H1 (cell line): ENCODE measurements around the gene CCNY. TPM values are rescaled to one million over a fixed set of nuclear protein-coding genes. Genes with fewer than 3 reads are reported as not detected.

Experiments used
- CTCF ChIA-PET: fragments of 300-600 bp; sonication (Branson Sonifier 250); formaldehyde crosslinking; loops from one replicate; lab custom pipeline; 2021; ENCODE audit not compliant: partially characterized antibody; lab: Charles Lee
- POLR2A ChIA-PET: fragments of 300-600 bp; sonication (Branson Sonifier 250); formaldehyde crosslinking; loops from one replicate; lab custom pipeline; 2021; ENCODE audit warnings: inconsistent platforms; ENCODE audit not compliant: partially characterized antibody; lab: Charles Lee
- DNase-seq, 2 experiments: peaks; one replicate each; pipeline versions ENCODE4 v3.0.0 to v3.0.0-alpha.2; 2010 to 2022; ENCODE audit warnings: low spot score in 2 of 2, low read depth in 1 of 2, mixed read lengths in 1 of 2
- FAIRE-seq: peaks from 2 replicates; lab custom pipeline; 2011; peaks lifted over from hg19 to GRCh38; lab: Jason Lieb, UNC
- H2AFZ ChIP-seq: 2 replicates; pipeline ENCODE4 v1.8.1; 2012; ENCODE audit warnings: low read length, inconsistent platforms
- H2AK5ac ChIP-seq: 2 replicates; pipeline ENCODE4 v1.6.1; 2013; ENCODE audit warnings: low read depth, low read length
- H2BK120ac ChIP-seq: replicated peaks from 2 replicates; pipeline ENCODE3; 2013; ENCODE audit warnings: low read depth, low read length, inconsistent platforms
- H2BK12ac ChIP-seq: 2 replicates; pipeline ENCODE4 v1.6.1; 2013; ENCODE audit warnings: low read depth, low read length
- H2BK15ac ChIP-seq: 2 replicates; pipeline ENCODE4 v1.6.1; 2013; ENCODE audit warnings: low read length
- H2BK20ac ChIP-seq: 2 replicates; pipeline ENCODE4 v1.6.1; 2013; ENCODE audit warnings: low read length
- H2BK5ac ChIP-seq: 2 replicates; pipeline ENCODE4 v1.6.1; 2013; ENCODE audit warnings: low read depth, low read length
- H3K14ac ChIP-seq: 2 replicates; pipeline ENCODE4 v1.6.1; 2013; ENCODE audit warnings: inconsistent platforms; ENCODE audit not compliant: insufficient read length
- H3K18ac ChIP-seq: 2 replicates; pipeline ENCODE4 v1.6.1; 2013; ENCODE audit warnings: low read length; ENCODE audit errors: extremely low read depth
- H3K23ac ChIP-seq: 2 replicates; pipeline ENCODE4 v1.6.1; 2013; ENCODE audit warnings: inconsistent platforms; ENCODE audit not compliant: insufficient read length
- H3K23me2 ChIP-seq: 2 replicates; pipeline ENCODE4 v1.6.1; 2013; ENCODE audit warnings: low read depth, low read length
- H3K27ac ChIP-seq: 2 replicates; pipeline ENCODE4 v1.6.1; 2011; ENCODE audit warnings: low read depth, low read length, inconsistent platforms
- H3K27me3 ChIP-seq, 4 experiments: replicated peaks in 1 of 4; 1 replicate in 1 of 4; 2 replicates in 3 of 4; pipeline versions ENCODE4 v1.6.1 to v1.8.1; 2011 to 2013; ENCODE audit warnings: low read length in 3 of 4, mild to moderate bottlenecking in 3 of 4, inconsistent platforms in 2 of 4, mixed read lengths in 2 of 4, moderate library complexity in 1 of 4; ENCODE audit not compliant: control insufficient read depth in 3 of 4, insufficient read depth in 3 of 4; ENCODE audit errors: extremely low read depth in 1 of 4
- H3K36me3 ChIP-seq, 4 experiments: 2 replicates each; pipeline versions ENCODE4 v1.6.1 to v1.8.1; 2011 to 2013; ENCODE audit warnings: mild to moderate bottlenecking in 4 of 4, low read length in 3 of 4, moderate library complexity in 2 of 4, control low read depth in 1 of 4, inconsistent platforms in 1 of 4; ENCODE audit not compliant: insufficient read depth in 4 of 4, control insufficient read depth in 2 of 4
- H3K4ac ChIP-seq: replicated peaks from 2 replicates; pipeline ENCODE3; 2013; ENCODE audit warnings: low read length, low read depth, mixed read lengths, inconsistent platforms; ENCODE audit not compliant: insufficient read length
- H3K4me1 ChIP-seq, 4 experiments: replicated peaks in 1 of 4; 1 replicate in 1 of 4; 2 replicates in 3 of 4; pipeline versions ENCODE4 v1.6.1 to v1.8.1; 2011 to 2013; ENCODE audit warnings: low read length in 3 of 4, inconsistent platforms in 2 of 4, mixed read lengths in 1 of 4; ENCODE audit not compliant: insufficient read depth in 4 of 4, control insufficient read depth in 3 of 4
- H3K4me2 ChIP-seq, 2 experiments: 2 replicates each; pipeline versions ENCODE4 v1.6.1 to v1.8.1; 2011 to 2013; ENCODE audit warnings: low read depth in 2 of 2, low read length in 2 of 2, control low read depth in 1 of 2, inconsistent platforms in 1 of 2, mild to moderate bottlenecking in 1 of 2; ENCODE audit not compliant: insufficient read depth in 1 of 2
- H3K4me3 ChIP-seq, 4 experiments: fragments of 200-600, 300-600 bp in 1 of 4; sonication (generic), shearing (Covaris generic), sonication (Bioruptor Twin) in 1 of 4; 2 replicates each; pipeline versions ENCODE4 v1.5.1 to v1.8.1; 2011 to 2016; ENCODE audit warnings: low read length in 4 of 4, low read depth in 3 of 4, control low read depth in 2 of 4, inconsistent platforms in 2 of 4, mild to moderate bottlenecking in 2 of 4, mixed read lengths in 1 of 4, moderate library complexity in 1 of 4; ENCODE audit not compliant: insufficient read depth in 2 of 4; ENCODE audit errors: extremely low read depth in 1 of 4
- H3K56ac ChIP-seq: replicated peaks from 2 replicates; pipeline ENCODE3; 2013; ENCODE audit warnings: low read depth, mild to moderate bottlenecking, mixed read lengths, low read length, inconsistent platforms; ENCODE audit not compliant: insufficient read length
- H3K79me1 ChIP-seq: 2 replicates; pipeline ENCODE4 v1.6.1; 2013; ENCODE audit warnings: low read depth, low read length, control low read depth
- H3K79me2 ChIP-seq, 2 experiments: 2 replicates each; pipeline versions ENCODE4 v1.6.1 to v1.8.1; 2012 to 2013; ENCODE audit warnings: low read length in 2 of 2, mild to moderate bottlenecking in 2 of 2, inconsistent platforms in 1 of 2; ENCODE audit not compliant: insufficient read depth in 2 of 2, control insufficient read depth in 1 of 2
- H3K9ac ChIP-seq, 4 experiments: replicated peaks in 1 of 4; 1 replicate in 1 of 4; 2 replicates in 3 of 4; pipeline versions ENCODE4 v1.6.1 to v1.8.1; 2011 to 2013; ENCODE audit warnings: low read depth in 3 of 4, low read length in 3 of 4, control low read depth in 2 of 4, mild to moderate bottlenecking in 2 of 4, moderate library complexity in 2 of 4, inconsistent platforms in 1 of 4; ENCODE audit errors: extremely low read depth in 1 of 4
- H3K9me3 ChIP-seq, 2 experiments: 2 replicates each; pipeline versions ENCODE4 v1.6.1 to v1.8.1; 2012 to 2013; ENCODE audit warnings: mild to moderate bottlenecking in 2 of 2, moderate library complexity in 2 of 2, control low read depth in 1 of 2, inconsistent platforms in 1 of 2, low read depth in 1 of 2, low read length in 1 of 2, mixed read lengths in 1 of 2; ENCODE audit not compliant: insufficient read depth in 2 of 2
- H4K20me1 ChIP-seq, 2 experiments: replicated peaks in 1 of 2; 2 replicates each; pipeline versions ENCODE3 to v1.8.1; 2011 to 2013; ENCODE audit warnings: inconsistent platforms in 2 of 2, low read length in 2 of 2, mild to moderate bottlenecking in 1 of 2; ENCODE audit not compliant: insufficient read depth in 2 of 2, control insufficient read depth in 1 of 2
- H4K5ac ChIP-seq: 2 replicates; pipeline ENCODE4 v1.6.1; 2013; ENCODE audit warnings: low read length, low read depth, mixed read lengths, inconsistent platforms; ENCODE audit not compliant: insufficient read length
- H4K8ac ChIP-seq: 2 replicates; pipeline ENCODE4 v1.8.0; 2013; ENCODE audit warnings: mild to moderate bottlenecking, moderate library complexity, low read length, inconsistent platforms; ENCODE audit not compliant: insufficient read depth; ENCODE audit errors: extremely low read depth
- H4K91ac ChIP-seq: replicated peaks from 2 replicates; pipeline ENCODE3; 2013; ENCODE audit warnings: low read length, mixed read lengths, inconsistent platforms; ENCODE audit not compliant: insufficient read length
- CHD2 ChIP-seq: IDR thresholded peaks from 2 replicates; pipeline ENCODE4 v1.6.1; 2012; ENCODE audit warnings: low read length, improper control_type of control experiment
- EGR1 ChIP-seq: IDR thresholded peaks from 2 replicates; pipeline ENCODE4 v1.6.1; 2011; ENCODE audit warnings: low read depth, low read length, borderline replicate concordance
- GABPA ChIP-seq: IDR thresholded peaks from 2 replicates; pipeline ENCODE4 v1.6.1; 2011; ENCODE audit warnings: mild to moderate bottlenecking, low read length, moderate library complexity, borderline replicate concordance; ENCODE audit not compliant: insufficient read depth
- JUN ChIP-seq: IDR thresholded peaks from 2 replicates; pipeline ENCODE4 v1.6.1; 2011; ENCODE audit warnings: low read depth, mild to moderate bottlenecking, improper control_type of control experiment, low read length
- NANOG ChIP-seq: IDR thresholded peaks from 2 replicates; pipeline ENCODE4 v1.6.1; 2011; ENCODE audit warnings: low read length, low read depth, mild to moderate bottlenecking, inconsistent platforms; ENCODE audit not compliant: insufficient read depth, poor library complexity, severe bottlenecking
- POLR2AphosphoS5 ChIP-seq: IDR thresholded peaks from 2 replicates; pipeline ENCODE4 v1.6.1; 2011; ENCODE audit warnings: low read depth, low read length
- POU5F1 ChIP-seq: IDR thresholded peaks from 2 replicates; pipeline ENCODE4 v1.6.1; 2011; ENCODE audit warnings: low read depth, mild to moderate bottlenecking, low read length, moderate library complexity
- RAD21 ChIP-seq, 2 experiments: IDR thresholded peaks in 1 of 2; conservative IDR thresholded peaks in 1 of 2; 2 replicates each; pipeline ENCODE4 v1.6.1; 2011; ENCODE audit warnings: low read depth in 2 of 2, low read length in 2 of 2, improper control_type of control experiment in 1 of 2, inconsistent platforms in 1 of 2, mild to moderate bottlenecking in 1 of 2, moderate library complexity in 1 of 2
- TEAD4 ChIP-seq: IDR thresholded peaks from 2 replicates; pipeline ENCODE4 v1.6.1; 2012; ENCODE audit warnings: low read depth, low read length, inconsistent platforms, mixed read lengths
- polyA plus RNA-seq, 7 experiments: library from polyadenylated mRNA; depleted of rRNA in 3 of 7; stranded (reverse) in 5 of 7; unstranded in 2 of 7; fragments of >200 nt in 5 of 7; fragments of 200-250 nt in 2 of 7; gene quantifications; 1 replicate in 5 of 7; 2 replicates in 1 of 7; 4 replicates in 1 of 7; pipeline versions ENCODE4 v1.2.1 to v1.2.3, GENCODE V29; 2011 to 2013; ENCODE audit warnings: missing spikeins in 2 of 7, mixed read lengths in 2 of 7
- total RNA-seq: library from RNA; stranded (reverse); fragmentation: NEBNext Ultra II Directional; extraction: Animal tissue kit (Norgen Biotek cat#: 25700); gene quantifications from 2 replicates; pipeline ENCODE4 v1.2.1, GENCODE V29; 2021
- TF ChIP-seq, protein P1 (sequence below): IDR thresholded peaks from 2 replicates; pipeline ENCODE4 v1.6.1; 2012; ENCODE audit warnings: inconsistent platforms
- TF ChIP-seq, protein P2 (sequence below), 3 experiments: IDR thresholded peaks; 1 replicate in 2 of 3; 2 replicates in 1 of 3; pipeline versions ENCODE4 v1.5.1 to v1.6.1; 2011; ENCODE audit warnings: low read length in 3 of 3, mild to moderate bottlenecking in 3 of 3, inconsistent platforms in 2 of 3, low read depth in 1 of 3, moderate library complexity in 1 of 3; ENCODE audit not compliant: insufficient read depth in 1 of 3; ENCODE audit errors: control extremely low read depth in 1 of 3

The CCNY gene
- total and polyA plus RNA-seq, 2 of the 8 experiments (the other 6 are each of a cell fraction or from before 2014, with no cell fraction given), result 25.3 to 68.2 TPM

DNA sequence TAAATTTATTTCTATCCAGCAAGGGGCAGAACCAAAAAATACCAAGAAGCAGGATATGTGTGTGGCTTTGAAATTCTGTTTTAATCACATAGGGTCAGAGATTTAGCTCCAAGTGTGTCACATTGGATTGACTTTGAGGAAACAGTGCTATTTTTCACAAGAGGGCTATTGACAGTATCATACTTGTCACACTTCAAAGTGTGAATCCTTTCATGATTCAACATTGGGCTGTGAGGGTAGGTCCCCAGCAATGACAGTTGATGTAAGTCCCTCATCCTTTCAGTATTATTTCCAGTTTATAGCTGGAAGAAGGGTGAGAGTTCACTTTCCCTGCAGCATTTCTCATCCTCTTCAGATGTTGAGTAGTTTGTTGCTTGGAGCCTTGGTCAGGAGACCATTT is 7.4 kb downstream of the CCNY start:
- Histone ChIP-seq H4K5ac (no peak overlapping the region), H3K27ac (no peak overlapping the region), H3K36me3 (no peaks in the 10 kb centered on the region), H3K23ac (no peak overlapping the region), H4K20me1 (peaks cover 17 to 18% of the 10 kb centered on the region in 2 experiments), H3K4me3 (no peak overlapping the region), H4K8ac (no peak overlapping the region), H2BK12ac (no peak overlapping the region), H3K23me2 (no peaks in the 10 kb centered on the region), H2BK15ac (no peak overlapping the region), H3K4ac (no peak overlapping the region), H3K9me3 (no peaks in the 10 kb centered on the region), H2AK5ac (no peak overlapping the region), H2BK20ac (no peak overlapping the region), H2BK5ac (no peak overlapping the region), H2AFZ (no peak overlapping the region), H3K79me2 (peaks cover 3 to 90% of the 10 kb centered on the region in 2 experiments; a peak in 3 of 4 replicates), H4K91ac (no peak overlapping the region), H3K9ac (no peak overlapping the region), H3K14ac (no peak overlapping the region), H3K27me3 (no peaks in the 10 kb centered on the region), H3K56ac (no peak overlapping the region)
- POLR2A ChIA-PET, result no interaction called here
- CTCF ChIA-PET, result no interaction called here
- no peak for DNase-seq
- FAIRE-seq, result no peak
- TF ChIP-seq RAD21 (IDR thresholded peaks at IDR 0.05 in 1 of 2, conservative IDR thresholded peaks at IDR 0.05 in 1 of 2; ENCODE audit: low read depth in 2 of 2, low read length in 2 of 2) (no peak), TEAD4 (no peak), EGR1 (no peak), GABPA (no peak), CHD2 (no peak), POU5F1 (no peak), POLR2AphosphoS5 (no peak), NANOG (no peak), JUN (no peak)
- TF ChIP-seq, protein P1, sequence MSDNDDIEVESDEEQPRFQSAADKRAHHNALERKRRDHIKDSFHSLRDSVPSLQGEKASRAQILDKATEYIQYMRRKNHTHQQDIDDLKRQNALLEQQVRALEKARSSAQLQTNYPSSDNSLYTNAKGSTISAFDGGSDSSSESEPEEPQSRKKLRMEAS, result no peak
- TF ChIP-seq, protein P2, sequence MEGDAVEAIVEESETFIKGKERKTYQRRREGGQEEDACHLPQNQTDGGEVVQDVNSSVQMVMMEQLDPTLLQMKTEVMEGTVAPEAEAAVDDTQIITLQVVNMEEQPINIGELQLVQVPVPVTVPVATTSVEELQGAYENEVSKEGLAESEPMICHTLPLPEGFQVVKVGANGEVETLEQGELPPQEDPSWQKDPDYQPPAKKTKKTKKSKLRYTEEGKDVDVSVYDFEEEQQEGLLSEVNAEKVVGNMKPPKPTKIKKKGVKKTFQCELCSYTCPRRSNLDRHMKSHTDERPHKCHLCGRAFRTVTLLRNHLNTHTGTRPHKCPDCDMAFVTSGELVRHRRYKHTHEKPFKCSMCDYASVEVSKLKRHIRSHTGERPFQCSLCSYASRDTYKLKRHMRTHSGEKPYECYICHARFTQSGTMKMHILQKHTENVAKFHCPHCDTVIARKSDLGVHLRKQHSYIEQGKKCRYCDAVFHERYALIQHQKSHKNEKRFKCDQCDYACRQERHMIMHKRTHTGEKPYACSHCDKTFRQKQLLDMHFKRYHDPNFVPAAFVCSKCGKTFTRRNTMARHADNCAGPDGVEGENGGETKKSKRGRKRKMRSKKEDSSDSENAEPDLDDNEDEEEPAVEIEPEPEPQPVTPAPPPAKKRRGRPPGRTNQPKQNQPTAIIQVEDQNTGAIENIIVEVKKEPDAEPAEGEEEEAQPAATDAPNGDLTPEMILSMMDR (IDR thresholded peaks at IDR 0.05; ENCODE audit: control extremely low read depth in 1 of 3, insufficient read depth in 1 of 3, low read depth in 1 of 3, low read length in 3 of 3), result no peak
- TF ChIP-seq, all 59 proteins: peak for 0
- Histone ChIP-seq H3K79me1 (peaks cover 11% of the 10 kb centered on the region), H3K4me2 (no peak overlapping the region), H3K18ac (no peak overlapping the region), H3K4me1 (peaks cover 0 to 7% (median 0%) of the 10 kb centered on the region in 4 experiments; a peak in 1 of 7 replicates), H2BK120ac (no peak overlapping the region)
